ENCODE results near the gene MSI2.

The MSI2 gene

DNA sequence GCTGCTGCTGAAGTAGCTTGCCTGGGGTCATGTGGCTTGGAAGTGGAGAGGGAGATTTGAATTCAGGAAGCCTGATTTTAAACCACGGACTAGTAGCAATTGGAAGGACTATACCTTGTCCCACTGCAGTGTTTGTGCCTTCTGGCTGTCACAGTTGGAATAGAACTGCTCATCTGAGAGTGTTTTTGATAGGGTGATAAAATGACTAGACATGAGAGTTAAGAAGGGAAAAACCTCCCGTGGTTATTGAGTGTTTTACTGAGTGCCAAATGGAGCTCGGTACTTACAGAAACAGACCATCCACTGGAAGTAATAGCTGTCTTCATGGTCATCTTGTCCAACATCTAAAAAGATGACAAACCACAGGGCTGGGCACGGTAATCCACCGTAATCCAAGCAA lies 70.4 kb downstream of the MSI2 start:
- H3K4me1 ChIP-seq (ENCODE audit: insufficient read depth, low read length), result peaks cover 3% of the 10 kb centered on the region
- H3K36me3 ChIP-seq (ENCODE audit: insufficient read depth, low read length), result peaks cover 22% of the 10 kb centered on the region
- H3K4me3 ChIP-seq (ENCODE audit: low read length), result no peak overlapping the region
- H3K27me3 ChIP-seq (ENCODE audit: insufficient read depth, low read length), result no peaks in the 10 kb centered on the region
- H3K9me3 ChIP-seq (ENCODE audit: low read length), result peaks cover 2% of the 10 kb centered on the region
- no peak overlapping the region for H2AFZ ChIP-seq (ENCODE audit: low read depth, low read length)

DNA sequence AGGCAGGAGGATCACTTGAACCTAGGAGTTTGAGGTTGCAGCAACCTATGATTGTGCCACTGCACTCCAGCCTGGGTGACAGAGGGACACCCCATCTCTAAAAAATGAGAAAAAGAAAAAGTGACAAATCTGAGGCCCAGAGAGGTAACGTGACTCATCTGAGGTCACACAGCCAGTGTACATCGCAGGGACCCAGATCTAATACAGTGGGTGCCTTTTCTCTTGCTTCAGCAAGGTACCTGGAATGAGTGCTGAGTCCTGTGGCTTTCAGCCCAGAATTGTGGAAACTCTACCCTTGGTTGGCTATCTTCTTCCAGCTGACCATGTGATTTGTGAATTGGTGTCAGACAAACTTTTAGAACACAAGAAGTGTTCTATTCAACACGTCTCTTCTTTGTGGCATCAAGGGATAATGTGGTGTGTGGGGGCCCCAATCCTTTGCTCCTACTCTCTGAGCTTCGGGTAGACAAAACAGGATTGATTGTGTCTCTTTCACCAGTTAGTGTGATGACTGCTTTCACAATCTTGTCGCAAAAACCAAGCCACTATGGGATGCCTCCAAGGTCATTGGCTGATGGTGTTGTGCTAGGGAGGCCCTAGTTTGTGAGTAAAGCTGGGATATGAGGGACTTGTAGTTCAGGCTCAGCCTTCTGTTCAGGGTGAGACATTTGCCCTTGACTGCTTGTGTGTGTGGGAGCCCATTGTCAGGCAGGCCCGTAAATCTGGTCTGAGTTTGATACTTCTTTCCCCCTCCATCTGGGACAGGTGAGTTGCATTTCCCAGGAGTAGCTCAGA lies 71.0 kb downstream of the MSI2 start:
- Histone ChIP-seq H3K27me3 (ENCODE audit: insufficient read depth, low read length) (no peaks in the 10 kb centered on the region), H3K9me3 (ENCODE audit: low read length) (peaks cover 2% of the 10 kb centered on the region), H3K4me1 (ENCODE audit: insufficient read depth, low read length) (peaks cover 3% of the 10 kb centered on the region), H3K4me3 (ENCODE audit: low read length) (no peak overlapping the region), H2AFZ (ENCODE audit: low read depth, low read length) (no peak overlapping the region), H3K36me3 (ENCODE audit: insufficient read depth, low read length) (peaks cover 22% of the 10 kb centered on the region)

DNA sequence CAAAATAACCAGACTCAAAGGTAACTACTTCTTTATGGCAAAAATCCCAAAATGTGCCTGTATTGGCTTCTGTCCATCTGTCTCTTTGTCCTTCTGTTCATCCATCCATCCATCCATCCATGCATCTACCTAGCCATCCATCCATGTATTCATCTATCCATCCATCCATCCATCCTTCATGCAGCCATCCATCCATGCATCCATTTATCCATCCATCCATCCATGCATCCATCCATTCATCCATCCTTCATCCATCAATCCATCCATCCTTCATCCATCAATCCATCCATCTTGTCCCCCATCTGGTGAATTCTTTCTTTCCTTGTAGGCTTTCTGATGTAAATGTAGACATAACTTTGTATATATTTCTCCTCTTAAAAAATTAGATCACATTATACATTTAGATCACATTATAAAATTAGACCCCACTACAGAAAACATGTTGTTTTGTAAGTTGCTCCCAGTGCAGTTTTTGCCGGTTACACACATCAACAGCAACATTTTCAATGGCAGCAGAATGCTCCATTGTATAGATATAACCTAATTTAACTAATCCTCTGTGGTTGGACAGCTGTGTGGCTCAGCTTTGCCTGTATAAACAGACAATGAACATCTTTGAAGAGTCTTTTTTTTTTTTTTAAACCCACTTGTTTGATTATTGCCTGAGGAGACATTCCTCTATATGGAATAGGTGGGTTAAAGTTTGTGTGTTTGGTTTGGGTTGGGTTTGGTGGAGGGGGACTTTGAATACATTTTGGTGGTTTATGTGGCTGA lies 72.0 kb downstream of the MSI2 start:
- Histone ChIP-seq H3K27me3 (ENCODE audit: insufficient read depth, low read length) (no peaks in the 10 kb centered on the region), H3K9me3 (ENCODE audit: low read length) (peaks cover 2% of the 10 kb centered on the region), H3K4me3 (ENCODE audit: low read length) (no peak overlapping the region), H3K36me3 (ENCODE audit: insufficient read depth, low read length) (peaks cover 18% of the 10 kb centered on the region), H3K4me1 (ENCODE audit: insufficient read depth, low read length) (peaks cover 3% of the 10 kb centered on the region), H2AFZ (ENCODE audit: low read depth, low read length) (no peak overlapping the region)

DNA sequence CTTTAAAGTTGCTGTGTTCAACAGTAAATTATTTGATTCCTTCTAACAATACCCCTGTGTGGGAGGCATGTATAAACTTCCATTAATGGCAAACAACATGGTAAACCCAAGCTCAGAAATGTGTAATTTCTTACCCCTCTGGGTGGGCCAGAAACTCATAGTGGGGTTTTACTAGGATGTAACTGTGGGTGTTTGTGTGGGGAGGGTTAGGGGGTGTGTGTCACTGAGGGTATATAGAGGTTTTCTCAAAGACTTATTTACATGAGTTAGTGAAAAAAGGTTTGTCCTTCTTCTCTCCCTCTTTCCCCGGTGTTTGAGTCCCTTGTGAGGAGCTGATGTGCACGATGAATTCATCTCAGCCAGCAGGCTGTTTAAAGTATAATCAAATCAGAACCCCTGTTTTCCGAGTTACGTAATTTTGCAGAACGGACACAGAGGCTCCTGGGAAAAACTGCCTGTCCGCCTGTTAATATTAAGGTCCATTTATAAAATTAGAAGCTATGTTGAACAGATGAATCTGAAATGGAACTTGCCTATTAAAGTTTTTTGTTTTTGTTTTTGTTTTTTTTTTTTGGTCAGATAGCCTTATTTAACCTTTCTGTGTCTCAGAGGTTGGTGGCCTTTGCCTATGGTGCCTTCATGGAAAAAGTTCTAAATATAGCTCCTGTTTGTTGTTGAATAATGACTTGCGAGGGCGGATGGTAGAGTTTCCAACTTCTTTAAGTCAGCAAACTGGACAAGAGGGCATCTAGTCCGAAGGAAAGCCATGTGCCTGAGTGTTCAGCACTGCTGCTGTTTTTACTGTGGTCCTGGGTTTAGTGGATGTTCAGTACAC lies 73.3 kb downstream of the MSI2 start:
- Histone ChIP-seq H3K36me3 (ENCODE audit: insufficient read depth, low read length) (peaks cover 9% of the 10 kb centered on the region), H2AFZ (ENCODE audit: low read depth, low read length) (no peak overlapping the region), H3K4me1 (ENCODE audit: insufficient read depth, low read length) (peaks cover 3% of the 10 kb centered on the region)

DNA sequence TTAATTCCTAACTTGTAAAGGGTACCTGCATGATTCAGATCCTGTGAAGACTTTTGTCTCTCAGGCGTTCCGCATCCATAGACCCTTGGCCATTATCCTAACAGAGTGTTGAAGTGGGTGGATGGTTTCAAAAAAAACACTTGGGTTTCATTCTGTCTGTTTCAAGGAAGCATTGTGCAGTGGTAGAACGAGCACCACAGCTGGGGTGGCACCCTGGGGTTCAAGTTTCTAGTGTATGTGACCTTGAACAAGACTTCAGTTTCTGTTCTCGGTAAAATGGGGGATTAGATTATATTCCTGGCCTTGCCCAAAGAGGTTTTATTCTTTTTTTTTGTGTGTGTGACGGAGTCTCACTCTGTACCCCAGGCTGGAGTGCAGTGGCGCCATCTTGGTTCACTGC lies 74.3 kb downstream of the MSI2 start:
- Histone ChIP-seq H3K27me3 (ENCODE audit: insufficient read depth, low read length) (no peaks in the 10 kb centered on the region), H3K4me1 (ENCODE audit: insufficient read depth, low read length) (peaks cover 3% of the 10 kb centered on the region)

More for the DNA sequence above, 73.3 kb downstream of the MSI2 start:
- peaks cover 2% of the 10 kb centered on the region for H3K9me3 ChIP-seq (ENCODE audit: low read length)
- no peaks in the 10 kb centered on the region for H3K27me3 ChIP-seq (ENCODE audit: insufficient read depth, low read length)
- no peak overlapping the region for H3K4me3 ChIP-seq (ENCODE audit: low read length)

DNA sequence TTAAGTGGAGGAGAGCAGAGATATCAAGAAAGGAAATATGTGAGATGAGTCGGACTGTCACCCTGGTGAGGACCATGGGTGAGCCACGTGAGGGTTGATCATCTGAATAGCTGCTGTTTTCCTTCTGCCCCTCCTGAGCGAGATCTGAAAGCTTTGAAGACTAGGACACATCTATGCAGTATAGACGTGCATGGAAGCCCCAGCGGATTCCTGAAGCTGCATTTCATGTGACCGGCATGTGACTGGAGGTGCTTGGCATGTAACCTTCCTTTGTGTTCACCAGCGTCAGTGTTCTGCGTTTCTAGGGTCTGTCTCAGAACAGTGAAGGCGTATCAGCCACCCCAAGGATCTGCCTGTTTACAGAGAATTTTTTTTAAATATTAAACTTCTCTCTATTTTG lies 75.1 kb downstream of the MSI2 start:
- H3K9me3 ChIP-seq (ENCODE audit: low read length), result peaks cover 2% of the 10 kb centered on the region
- peaks cover 3% of the 10 kb centered on the region for H3K4me1 ChIP-seq (ENCODE audit: insufficient read depth, low read length)
- no peaks in the 10 kb centered on the region for H3K36me3 ChIP-seq (ENCODE audit: insufficient read depth, low read length)
- H3K4me3 ChIP-seq (ENCODE audit: low read length), result no peak overlapping the region
- H3K27me3 ChIP-seq (ENCODE audit: insufficient read depth, low read length), result no peaks in the 10 kb centered on the region
- H2AFZ ChIP-seq (ENCODE audit: low read depth, low read length), result no peak overlapping the region

More for the DNA sequence above, 74.3 kb downstream of the MSI2 start:
- peaks cover 2% of the 10 kb centered on the region for H3K9me3 ChIP-seq (ENCODE audit: low read length)
- no peak overlapping the region for H2AFZ ChIP-seq (ENCODE audit: low read depth, low read length)
- no peaks in the 10 kb centered on the region for H3K36me3 ChIP-seq (ENCODE audit: insufficient read depth, low read length)
- no peak overlapping the region for H3K4me3 ChIP-seq (ENCODE audit: low read length)

DNA sequence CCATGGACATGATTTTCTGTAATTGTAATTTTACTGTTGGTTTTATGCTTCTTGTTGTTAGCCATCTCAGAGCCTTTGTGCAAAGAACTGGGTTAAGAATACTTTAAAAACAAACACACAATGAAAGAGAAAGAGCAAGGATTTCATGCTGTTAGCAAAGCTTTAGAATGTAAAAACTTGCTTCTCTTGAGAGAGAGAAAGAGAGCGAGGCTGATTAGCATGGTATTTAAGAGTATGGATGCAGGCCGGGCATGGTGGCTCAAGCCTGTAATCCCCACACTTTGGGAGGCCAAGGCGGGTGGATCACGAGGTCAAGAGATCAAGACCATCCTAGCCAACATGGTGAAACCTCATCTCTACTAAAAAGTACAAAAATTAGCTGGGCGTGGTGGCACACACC lies 76.2 kb downstream of the MSI2 start:
- peaks cover 4% of the 10 kb centered on the region for H3K36me3 ChIP-seq (ENCODE audit: insufficient read depth, low read length)
- no peak overlapping the region for H3K4me3 ChIP-seq (ENCODE audit: low read length)
- H3K27me3 ChIP-seq (ENCODE audit: insufficient read depth, low read length), result no peaks in the 10 kb centered on the region
- H3K9me3 ChIP-seq (ENCODE audit: low read length), result peaks cover 2% of the 10 kb centered on the region
- no peak overlapping the region for H2AFZ ChIP-seq (ENCODE audit: low read depth, low read length)
- H3K4me1 ChIP-seq (ENCODE audit: insufficient read depth, low read length), result peaks cover 3% of the 10 kb centered on the region

DNA sequence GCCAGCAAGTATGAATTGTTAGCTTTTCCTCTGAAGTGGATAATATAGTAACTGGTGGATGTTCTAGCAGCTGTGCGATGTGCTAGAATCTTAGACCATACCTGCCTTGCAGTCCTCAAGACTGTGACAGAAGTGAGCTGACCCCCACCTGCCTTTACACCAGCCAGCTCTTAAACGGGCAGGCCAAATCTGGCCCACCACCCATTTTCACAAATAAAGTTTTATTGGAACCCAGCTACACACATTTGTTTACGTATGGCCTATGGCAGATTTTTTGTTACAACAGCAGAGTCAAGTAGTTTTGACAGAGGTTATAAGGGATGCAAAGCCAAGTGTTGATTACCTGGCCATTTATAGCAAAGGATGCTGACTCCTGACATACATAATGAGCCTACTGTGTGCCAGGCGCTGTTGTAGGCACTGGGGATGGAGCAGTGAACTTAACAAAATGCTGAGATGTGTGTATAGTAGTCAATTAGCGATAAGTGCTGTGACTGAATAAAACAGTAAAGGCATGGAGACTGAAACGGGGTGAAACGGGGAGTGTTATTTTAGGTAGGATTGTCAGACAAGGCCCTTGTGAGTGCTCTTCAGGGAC lies 79.0 kb downstream of the MSI2 start:
- peaks cover 12% of the 10 kb centered on the region for H3K4me1 ChIP-seq (ENCODE audit: insufficient read depth, low read length)
- no peak overlapping the region for H2AFZ ChIP-seq (ENCODE audit: low read depth, low read length)
- peaks cover 2% of the 10 kb centered on the region for H3K9me3 ChIP-seq (ENCODE audit: low read length)
- peaks cover 7% of the 10 kb centered on the region for H3K36me3 ChIP-seq (ENCODE audit: insufficient read depth, low read length)
- no peaks in the 10 kb centered on the region for H3K27me3 ChIP-seq (ENCODE audit: insufficient read depth, low read length)
- H3K4me3 ChIP-seq (ENCODE audit: low read length), result no peak overlapping the region

DNA sequence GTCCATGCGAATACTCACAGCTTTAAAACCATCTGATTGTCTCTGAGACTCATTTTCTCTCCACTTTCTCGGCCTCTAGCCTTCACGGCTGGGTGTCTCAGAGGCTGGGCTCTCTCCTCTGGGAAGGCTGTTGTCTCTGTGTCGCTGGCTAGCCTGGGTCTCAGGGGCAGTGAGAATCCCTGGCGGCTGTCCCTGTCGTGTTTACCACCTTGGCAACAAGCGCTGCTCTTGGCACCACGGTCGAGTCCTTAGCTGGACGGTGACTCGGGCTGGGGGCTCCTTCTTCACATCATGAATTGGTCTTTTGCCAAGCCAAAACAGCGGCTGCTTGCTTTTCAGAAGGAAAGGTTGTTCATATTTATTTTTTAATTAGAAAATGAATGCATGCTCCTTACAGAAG lies 81.1 kb downstream of the MSI2 start:
- Histone ChIP-seq H3K9me3 (ENCODE audit: low read length) (no peaks in the 10 kb centered on the region), H2AFZ (ENCODE audit: low read depth, low read length) (no peak overlapping the region), H3K4me3 (ENCODE audit: low read length) (no peak overlapping the region), H3K27me3 (ENCODE audit: insufficient read depth, low read length) (no peaks in the 10 kb centered on the region), H3K36me3 (ENCODE audit: insufficient read depth, low read length) (peaks cover 13% of the 10 kb centered on the region), H3K4me1 (ENCODE audit: insufficient read depth, low read length) (peaks cover 16% of the 10 kb centered on the region)

DNA sequence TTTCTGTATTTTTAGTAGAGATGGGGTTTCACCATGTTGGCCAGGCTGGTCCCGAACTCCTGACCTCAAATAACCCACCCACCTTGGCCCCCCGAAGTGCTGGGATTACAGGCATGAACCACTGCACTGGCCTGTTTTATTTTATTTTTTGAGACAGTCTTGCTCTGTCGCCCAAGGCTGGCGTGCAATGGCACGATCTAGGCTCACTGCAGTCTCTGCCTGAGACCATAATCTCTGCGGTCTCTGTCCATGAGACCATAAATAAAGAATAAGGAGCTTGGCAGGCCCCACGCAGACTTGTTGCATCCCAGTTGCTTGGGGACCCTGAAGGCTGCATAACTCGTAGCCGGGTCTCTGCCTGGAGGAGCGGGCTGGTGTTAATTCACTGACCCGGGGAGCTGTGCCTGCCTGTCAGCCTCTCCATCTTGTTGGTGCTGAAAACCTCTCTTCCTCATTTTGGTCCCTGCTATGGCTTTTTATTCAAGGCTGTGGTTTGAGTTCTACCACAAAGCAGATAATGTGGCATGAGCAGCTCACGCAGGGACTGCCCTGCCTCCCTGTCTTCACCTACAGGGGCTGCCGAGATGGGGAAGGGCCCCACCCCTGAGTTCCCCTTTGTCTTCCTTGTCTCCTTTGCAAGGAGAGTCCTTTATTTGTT lies 82.1 kb downstream of the MSI2 start:
- no peaks in the 10 kb centered on the region for H3K27me3 ChIP-seq (ENCODE audit: insufficient read depth, low read length)
- H3K4me1 ChIP-seq (ENCODE audit: insufficient read depth, low read length), result peaks cover 16% of the 10 kb centered on the region
- H2AFZ ChIP-seq (ENCODE audit: low read depth, low read length), result no peak overlapping the region
- H3K9me3 ChIP-seq (ENCODE audit: low read length), result no peaks in the 10 kb centered on the region
- H3K36me3 ChIP-seq (ENCODE audit: insufficient read depth, low read length), result peaks cover 15% of the 10 kb centered on the region
- H3K4me3 ChIP-seq (ENCODE audit: low read length), result no peak overlapping the region

DNA sequence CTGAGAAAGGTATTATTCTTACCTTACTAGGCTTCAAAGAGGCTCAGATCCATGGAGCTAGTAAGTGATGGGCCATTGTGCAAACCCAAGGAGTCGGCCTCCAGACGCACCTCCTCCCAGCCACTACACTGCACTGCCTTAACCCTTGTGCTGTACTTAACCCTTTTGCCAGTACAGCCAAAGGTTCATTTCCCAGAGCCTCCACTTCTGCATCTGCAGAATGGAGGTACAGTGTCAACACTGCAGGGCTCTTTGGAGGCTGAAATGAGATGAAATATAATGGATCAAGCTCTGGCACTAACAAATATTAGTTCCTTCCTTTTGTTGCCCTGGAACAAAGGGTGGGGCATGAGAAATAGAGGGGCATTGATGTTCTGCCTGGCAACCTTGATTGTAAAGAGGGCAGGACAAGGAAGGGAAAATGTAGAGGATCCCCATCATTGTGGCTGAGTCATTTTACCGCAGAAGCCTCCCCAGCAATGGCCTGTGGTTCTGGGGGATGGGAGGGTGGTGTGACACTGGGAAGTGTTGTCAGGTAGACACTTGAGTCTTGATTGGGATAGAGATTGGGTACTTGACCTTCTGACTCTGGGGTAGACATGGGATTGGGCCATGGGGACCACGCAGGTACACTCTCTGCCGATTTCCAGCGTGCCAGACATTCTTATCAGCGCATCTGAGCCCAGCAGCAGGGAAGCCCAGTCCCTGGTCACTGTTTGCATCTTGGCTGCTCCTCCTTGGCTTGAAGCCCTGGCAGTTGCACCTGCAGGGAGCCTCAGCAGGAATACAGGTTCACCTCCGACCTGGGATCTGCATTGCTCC lies 84.0 kb downstream of the MSI2 start:
- Histone ChIP-seq H3K4me1 (ENCODE audit: insufficient read depth, low read length) (peaks cover 16% of the 10 kb centered on the region), H2AFZ (ENCODE audit: low read depth, low read length) (no peak overlapping the region), H3K36me3 (ENCODE audit: insufficient read depth, low read length) (peaks cover 17% of the 10 kb centered on the region)

More for the DNA sequence above, 84.0 kb downstream of the MSI2 start:
- Histone ChIP-seq H3K27me3 (ENCODE audit: insufficient read depth, low read length) (no peaks in the 10 kb centered on the region), H3K4me3 (ENCODE audit: low read length) (no peak overlapping the region), H3K9me3 (ENCODE audit: low read length) (no peaks in the 10 kb centered on the region)
